Neuronal stem cell (in vitro differentiated cells): ENCODE results near the gene EPHA4.

Experiments used
- DNase-seq: peaks from one replicate; pipeline ENCODE4 v3.0.0-alpha.2; 2013; ENCODE audit warnings: low spot score
- H2AFZ ChIP-seq: one replicate; pipeline ENCODE4 v1.6.1; 2013; ENCODE audit warnings: mild to moderate bottlenecking, low read length, inconsistent platforms
- H2AK5ac ChIP-seq: 2 replicates; pipeline ENCODE4 v1.6.1; 2013; ENCODE audit warnings: low read depth, mild to moderate bottlenecking, inconsistent platforms, low read length, moderate library complexity, mixed read lengths
- H2BK120ac ChIP-seq: 2 replicates; pipeline ENCODE4 v1.6.1; 2013; ENCODE audit warnings: low read depth, mild to moderate bottlenecking, inconsistent platforms, low read length, moderate library complexity, mixed read lengths
- H2BK12ac ChIP-seq: one replicate; pipeline ENCODE4 v1.6.1; 2013; ENCODE audit warnings: low read length, inconsistent platforms
- H2BK15ac ChIP-seq: 2 replicates; pipeline ENCODE4 v1.6.1; 2013; ENCODE audit warnings: mild to moderate bottlenecking, low read length, inconsistent platforms, mixed read lengths
- H2BK5ac ChIP-seq: one replicate; pipeline ENCODE4 v1.6.1; 2013; ENCODE audit warnings: inconsistent platforms, mild to moderate bottlenecking, low read length, moderate library complexity
- H3K14ac ChIP-seq: one replicate; pipeline ENCODE4 v1.6.1; 2013; ENCODE audit warnings: low read length, inconsistent platforms
- H3K18ac ChIP-seq: 2 replicates; pipeline ENCODE4 v1.6.1; 2013; ENCODE audit warnings: low read length, inconsistent platforms
- H3K23ac ChIP-seq: 2 replicates; pipeline ENCODE4 v1.6.1; 2013; ENCODE audit warnings: low read depth, mild to moderate bottlenecking, mixed read lengths, low read length, inconsistent platforms; ENCODE audit not compliant: poor library complexity
- H3K27ac ChIP-seq: replicated peaks from 3 replicates; pipeline ENCODE4 v1.5.1; 2013; ENCODE audit warnings: low read length, inconsistent platforms
- H3K27me3 ChIP-seq, 3 experiments: 2 replicates each; pipeline ENCODE4 v1.6.1; 2013; ENCODE audit warnings: low read length in 3 of 3, mild to moderate bottlenecking in 2 of 3, inconsistent platforms in 1 of 3, low read depth in 1 of 3, mixed read lengths in 1 of 3, moderate library complexity in 1 of 3; ENCODE audit not compliant: control insufficient read depth in 3 of 3, insufficient read depth in 3 of 3
- H3K36me3 ChIP-seq, 2 donors: replicated peaks in 1 of 2; 2 replicates each; pipeline ENCODE4 v1.6.1; 2013; ENCODE audit warnings: low read length in 2 of 2; ENCODE audit not compliant: control insufficient read depth in 2 of 2, insufficient read depth in 2 of 2
- H3K4ac ChIP-seq: 2 replicates; pipeline ENCODE4 v1.6.1; 2013; ENCODE audit warnings: inconsistent platforms, mild to moderate bottlenecking, low read length, moderate library complexity
- H3K4me1 ChIP-seq, 2 donors: 1 replicate in 1 of 2; 2 replicates in 1 of 2; pipeline ENCODE4 v1.6.1; 2013; ENCODE audit warnings: low read length in 2 of 2, low read depth in 1 of 2; ENCODE audit not compliant: control insufficient read depth in 2 of 2, insufficient read depth in 1 of 2
- H3K4me2 ChIP-seq: one replicate; pipeline ENCODE4 v1.6.1; 2013; ENCODE audit warnings: mild to moderate bottlenecking, low read length, inconsistent platforms; ENCODE audit not compliant: insufficient read depth, poor library complexity, severe bottlenecking
- H3K4me3 ChIP-seq, 2 donors: 2 replicates each; pipeline ENCODE4 v1.5.1; 2013; ENCODE audit warnings: low read length in 2 of 2, mild to moderate bottlenecking in 2 of 2, inconsistent platforms in 1 of 2, moderate library complexity in 1 of 2
- H3K79me1 ChIP-seq: one replicate; pipeline ENCODE4 v1.6.1; 2013; ENCODE audit warnings: low read depth, mild to moderate bottlenecking, inconsistent platforms, low read length, moderate library complexity
- H3K9ac ChIP-seq: one replicate; pipeline ENCODE4 v1.6.1; 2013; ENCODE audit warnings: mild to moderate bottlenecking, low read depth, low read length, inconsistent platforms; ENCODE audit not compliant: poor library complexity
- H3K9me3 ChIP-seq, 2 donors: replicated peaks in 1 of 2; 2 replicates each; pipeline versions ENCODE3 to v1.6.1; 2013; ENCODE audit warnings: low read length in 2 of 2, mild to moderate bottlenecking in 2 of 2, inconsistent platforms in 1 of 2, low read depth in 1 of 2, mixed read lengths in 1 of 2, moderate library complexity in 1 of 2; ENCODE audit not compliant: control insufficient read depth in 2 of 2, insufficient read depth in 1 of 2
- H4K8ac ChIP-seq: one replicate; pipeline ENCODE4 v1.6.1; 2013; ENCODE audit warnings: low read depth, mild to moderate bottlenecking, inconsistent platforms, low read length, moderate library complexity
- H4K91ac ChIP-seq: one replicate; pipeline ENCODE4 v1.6.1; 2013; ENCODE audit warnings: low read length, low read depth, mild to moderate bottlenecking, inconsistent platforms; ENCODE audit not compliant: poor library complexity
- WGBS, 2 donors: extraction: QIAGEN DNeasy Blood & Tissue Kit; methylation state at CpG; one replicate each; pipeline ENCODE4 v1.1.7; 2013; ENCODE audit warnings: missing lambda C conversion rate in 2 of 2, mixed read lengths in 1 of 2; ENCODE audit not compliant: insufficient read length in 2 of 2, insufficient replicate concordance in 1 of 2; ENCODE audit errors: extremely low coverage in 2 of 2; 5-methylcytosine and 5-hydroxymethylcytosine counted together

Gene EPHA4

DNA sequence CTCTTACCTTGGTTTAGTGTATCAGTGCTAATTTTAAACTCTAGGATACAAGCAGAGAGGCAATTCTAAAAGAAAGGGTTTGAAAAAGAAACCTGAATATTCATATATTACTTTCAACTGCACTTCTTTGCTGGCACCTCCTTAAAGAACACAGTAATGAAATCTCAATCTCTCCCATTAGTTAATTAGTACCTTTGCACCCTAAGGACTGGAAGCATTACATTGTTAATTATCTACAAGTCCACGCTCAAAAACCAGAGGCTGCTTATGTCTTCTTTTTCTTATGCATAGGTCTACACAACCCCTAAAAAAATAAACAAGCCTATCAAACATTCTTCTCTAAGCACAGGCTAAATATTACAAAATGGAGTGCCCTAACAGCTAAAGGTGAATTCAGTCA, 20.2 kb downstream of the EPHA4 start:
- no peak overlapping the region for H2AFZ ChIP-seq
- no CpG with 5 or more reads among the region's 1 CpG for WGBS, 2 donors
- H2BK120ac ChIP-seq, result no peak overlapping the region
- no peak overlapping the region for H3K18ac ChIP-seq
- no peak overlapping the region for H3K23ac ChIP-seq
- peak overlapping the region; percentile 46 for H3K27ac ChIP-seq
- H3K79me1 ChIP-seq, result peaks cover under 1% of the 10 kb centered on the region
- H3K4me2 ChIP-seq, result no peak overlapping the region
- H3K4me1 ChIP-seq, result peaks cover 15 to 41% of the 10 kb centered on the region in 2 donors
- H3K14ac ChIP-seq, result no peak overlapping the region
- no peak overlapping the region for H2BK5ac ChIP-seq
- no peak overlapping the region for H3K4ac ChIP-seq
- no peak overlapping the region for H2AK5ac ChIP-seq
- H3K27me3 ChIP-seq, result no peaks in the 10 kb centered on the region
- H2BK15ac ChIP-seq, result no peak overlapping the region
- peaks cover 0 to 4% of the 10 kb centered on the region in 2 donors for H3K9me3 ChIP-seq
- no peak for DNase-seq
- no peak overlapping the region for H4K91ac ChIP-seq
- no peak overlapping the region for H2BK12ac ChIP-seq
- H3K9ac ChIP-seq, result no peak overlapping the region
- H3K4me3 ChIP-seq, result no peak overlapping the region
- no peak overlapping the region for H4K8ac ChIP-seq
- peaks cover 0 to 4% of the 10 kb centered on the region in 2 donors for H3K36me3 ChIP-seq

DNA sequence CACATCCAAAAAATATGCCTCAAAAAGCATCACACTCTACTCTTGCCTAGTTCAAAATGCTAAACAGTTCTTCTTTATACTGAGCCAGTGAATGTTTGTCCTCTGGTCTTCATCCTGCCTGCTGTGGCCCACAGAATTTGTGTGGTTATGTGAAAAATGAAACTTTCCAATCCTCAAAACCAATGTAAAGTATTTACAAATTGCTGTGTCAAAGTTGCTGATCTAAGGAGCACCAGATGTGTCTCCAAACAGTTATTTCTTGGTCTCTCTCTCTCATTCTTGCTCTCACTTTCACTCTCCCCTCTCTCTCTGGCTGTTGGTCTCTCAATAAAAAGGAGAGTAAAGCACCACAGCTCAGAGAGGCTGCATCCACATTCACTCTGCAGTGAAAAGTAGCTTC, 23.0 kb downstream of the EPHA4 start:
- H3K79me1 ChIP-seq, result peaks cover 7% of the 10 kb centered on the region
- no peak overlapping the region for H3K14ac ChIP-seq
- H2BK5ac ChIP-seq, result no peak overlapping the region
- peaks cover 0 to 6% of the 10 kb centered on the region in 2 donors for H3K36me3 ChIP-seq
- no peak overlapping the region for H2AK5ac ChIP-seq
- H2BK12ac ChIP-seq, result no peak overlapping the region
- no peak overlapping the region for H4K91ac ChIP-seq
- peaks cover 0 to 4% of the 10 kb centered on the region in 2 donors for H3K9me3 ChIP-seq
- DNase-seq, result no peak
- no peak overlapping the region for H3K4me3 ChIP-seq
- no peak overlapping the region for H3K27ac ChIP-seq
- no peak overlapping the region for H3K23ac ChIP-seq
- no peak overlapping the region for H2BK15ac ChIP-seq
- no peaks in the 10 kb centered on the region for H3K27me3 ChIP-seq
- no peak overlapping the region for H3K4me2 ChIP-seq
- H2AFZ ChIP-seq, result no peak overlapping the region
- peaks cover 11 to 26% of the 10 kb centered on the region in 2 donors for H3K4me1 ChIP-seq
- no peak overlapping the region for H3K9ac ChIP-seq
- H2BK120ac ChIP-seq, result no peak overlapping the region
- no peak overlapping the region for H3K18ac ChIP-seq
- H3K4ac ChIP-seq, result no peak overlapping the region
- no peak overlapping the region for H4K8ac ChIP-seq

DNA sequence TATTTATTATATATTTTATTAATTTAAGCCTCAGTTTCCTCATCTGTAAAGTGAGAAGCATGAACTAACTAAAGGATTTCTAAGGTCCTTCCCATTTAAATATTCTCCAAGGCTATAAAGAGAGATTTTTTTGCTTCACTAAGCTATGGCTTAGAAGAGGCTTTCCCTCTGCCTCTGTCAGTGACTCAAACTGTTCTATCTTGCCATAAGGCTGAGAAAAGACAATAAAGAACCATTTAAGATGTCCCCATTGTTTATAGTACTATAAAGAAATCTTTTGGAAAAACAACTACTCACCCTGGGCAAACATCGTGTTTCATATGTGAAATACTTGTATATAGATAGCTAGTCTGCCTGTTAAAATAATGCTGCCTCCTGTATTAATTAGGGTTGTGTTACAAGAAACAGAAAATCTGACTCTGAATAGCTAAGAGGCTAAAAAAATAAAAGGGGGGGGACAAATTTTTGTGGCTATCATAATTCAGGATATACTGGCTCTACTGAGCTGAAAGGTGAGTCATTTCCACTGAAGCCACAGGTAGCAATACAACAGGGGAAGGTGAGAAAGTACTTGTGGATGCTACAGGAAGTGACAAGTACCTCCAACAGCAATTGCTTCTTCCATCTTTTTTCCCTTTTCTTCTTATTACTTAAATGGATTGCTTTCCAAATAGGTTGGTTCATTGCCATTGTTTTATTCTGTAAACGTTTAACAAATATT, 25.4 kb downstream of the EPHA4 start:
- Histone ChIP-seq H2BK12ac (no peak overlapping the region), H2BK5ac (no peak overlapping the region), H3K4ac (no peak overlapping the region), H3K79me1 (peaks cover 7% of the 10 kb centered on the region), H3K4me3 (no peak overlapping the region), H2AFZ (no peak overlapping the region), H2AK5ac (no peak overlapping the region), H3K9me3 (peaks cover 0 to 4% of the 10 kb centered on the region in 2 donors), H3K4me1 (peaks cover 2 to 5% of the 10 kb centered on the region in 2 donors), H2BK15ac (no peak overlapping the region), H2BK120ac (no peak overlapping the region), H3K9ac (no peak overlapping the region), H3K18ac (no peak overlapping the region), H4K91ac (no peak overlapping the region), H3K14ac (no peak overlapping the region), H3K27ac (no peak overlapping the region), H3K4me2 (no peak overlapping the region), H3K27me3 (no peaks in the 10 kb centered on the region), H4K8ac (no peak overlapping the region), H3K36me3 (peaks cover 0 to 6% of the 10 kb centered on the region in 2 donors), H3K23ac (no peak overlapping the region)
- no CpG with 5 or more reads among the region's 2 CpGs for WGBS, 2 donors
- no peak for DNase-seq

DNA sequence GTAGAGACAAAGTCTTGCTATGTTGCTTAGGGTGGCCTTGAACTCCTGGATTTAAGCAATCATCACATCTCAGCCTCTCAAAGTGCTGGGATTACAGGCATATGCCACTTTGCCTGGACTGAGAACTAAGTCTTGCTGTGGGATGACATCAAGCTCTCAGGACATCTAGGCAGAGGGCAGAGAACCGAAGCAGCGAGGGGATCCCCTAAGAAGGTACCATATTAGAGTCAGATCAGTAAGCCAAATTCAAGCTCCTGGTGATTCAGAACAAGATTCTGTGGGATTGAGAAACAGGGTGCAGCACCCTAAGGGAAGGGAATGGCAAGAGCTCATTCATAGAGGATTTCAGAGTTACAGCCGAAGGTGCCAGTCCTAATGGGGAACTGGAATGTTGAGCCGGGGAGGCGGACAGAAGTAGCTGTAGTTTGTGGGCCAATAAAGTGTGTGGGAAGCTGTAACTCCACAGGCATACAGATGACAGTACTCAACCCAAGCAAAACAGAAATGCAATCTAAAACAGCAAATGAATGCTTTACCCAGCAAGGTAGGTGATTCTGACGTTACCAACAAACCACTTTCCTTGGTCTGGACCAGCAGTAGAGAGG, 30.9 kb downstream of the EPHA4 start:
- no peaks in the 10 kb centered on the region for H3K27me3 ChIP-seq
- peaks cover 0 to 6% of the 10 kb centered on the region in 2 donors for H3K4me1 ChIP-seq
- no peak overlapping the region for H3K14ac ChIP-seq
- H3K9me3 ChIP-seq, result no peaks in the 10 kb centered on the region
- H4K91ac ChIP-seq, result no peak overlapping the region
- H2AK5ac ChIP-seq, result no peak overlapping the region
- no peak overlapping the region for H2BK12ac ChIP-seq
- no peak overlapping the region for H3K4ac ChIP-seq
- WGBS, 2 donors, result no CpG with 5 or more reads among the region's 6 CpGs
- H2BK120ac ChIP-seq, result no peak overlapping the region
- no peak overlapping the region for H2AFZ ChIP-seq
- H3K4me3 ChIP-seq, result no peak overlapping the region
- no peak overlapping the region for H3K9ac ChIP-seq
- peaks cover 5% of the 10 kb centered on the region for H3K79me1 ChIP-seq
- H3K23ac ChIP-seq, result no peak overlapping the region
- H3K27ac ChIP-seq, result no peak overlapping the region
- no peak overlapping the region for H3K18ac ChIP-seq
- no peak overlapping the region for H3K4me2 ChIP-seq
- peaks cover 0 to 2% of the 10 kb centered on the region in 2 donors for H3K36me3 ChIP-seq
- no peak overlapping the region for H4K8ac ChIP-seq
- no peak overlapping the region for H2BK5ac ChIP-seq
- no peak overlapping the region for H2BK15ac ChIP-seq
- DNase-seq, result no peak
